Measurements from ENCODE around the gene CDCA5.

The CDCA5 gene

DNA sequence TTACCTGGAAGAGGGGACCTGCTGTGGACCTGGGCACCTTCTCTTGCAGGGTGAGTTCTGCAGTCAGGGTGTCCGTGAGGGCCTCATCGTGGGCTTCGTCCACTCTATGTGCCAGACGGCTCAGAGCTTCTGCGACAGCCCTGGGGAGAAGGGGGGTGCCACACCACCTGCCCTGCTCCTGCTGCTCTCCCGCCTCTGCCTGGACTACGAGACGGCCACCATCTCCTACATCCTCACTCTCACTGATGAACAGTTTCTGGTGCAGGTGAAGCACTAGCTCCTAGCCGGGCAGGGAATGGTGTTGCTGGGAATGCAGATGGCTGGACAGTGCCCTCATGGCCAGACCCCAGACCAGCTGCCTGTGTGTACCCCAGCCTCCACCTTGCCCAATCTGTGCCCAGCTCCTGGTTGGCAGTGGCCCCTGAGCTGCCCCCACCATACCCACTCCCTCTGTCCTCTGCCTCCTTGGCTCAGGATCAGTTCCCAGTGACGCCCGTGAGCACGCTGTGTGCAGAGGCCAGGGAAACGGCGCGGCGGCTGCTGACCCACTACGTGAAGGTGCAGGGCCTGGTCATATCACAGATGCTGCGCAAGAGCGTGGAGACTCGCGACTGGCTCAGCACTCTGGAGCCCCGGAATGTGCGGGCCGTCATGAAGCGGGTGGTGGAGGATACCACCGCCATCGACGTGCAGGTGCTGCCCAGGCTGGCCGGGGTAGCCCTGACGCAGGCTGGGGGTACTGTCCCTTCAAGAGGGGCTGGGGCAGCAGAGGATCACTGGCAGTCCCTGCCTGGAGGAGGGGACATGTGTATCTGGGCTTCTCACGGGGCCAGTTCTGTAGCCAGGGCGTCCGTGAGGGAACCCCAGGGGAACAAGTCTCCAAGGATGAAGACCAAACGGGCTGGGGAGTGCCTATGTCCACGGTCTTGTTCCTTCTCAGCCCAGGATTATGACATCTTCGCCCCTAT is 25.7 kb upstream of the CDCA5 start:
- in situ Hi-C loops (cut with MboI; ENCODE audit: low pct_unique_long_range_greater_than_20kb, low sequenced_read_pairs, unreplicated experiment) = no loop called here
- no peak for DNase-seq (ENCODE audit: low spot score)
- TF ChIP-seq, protein P1, sequence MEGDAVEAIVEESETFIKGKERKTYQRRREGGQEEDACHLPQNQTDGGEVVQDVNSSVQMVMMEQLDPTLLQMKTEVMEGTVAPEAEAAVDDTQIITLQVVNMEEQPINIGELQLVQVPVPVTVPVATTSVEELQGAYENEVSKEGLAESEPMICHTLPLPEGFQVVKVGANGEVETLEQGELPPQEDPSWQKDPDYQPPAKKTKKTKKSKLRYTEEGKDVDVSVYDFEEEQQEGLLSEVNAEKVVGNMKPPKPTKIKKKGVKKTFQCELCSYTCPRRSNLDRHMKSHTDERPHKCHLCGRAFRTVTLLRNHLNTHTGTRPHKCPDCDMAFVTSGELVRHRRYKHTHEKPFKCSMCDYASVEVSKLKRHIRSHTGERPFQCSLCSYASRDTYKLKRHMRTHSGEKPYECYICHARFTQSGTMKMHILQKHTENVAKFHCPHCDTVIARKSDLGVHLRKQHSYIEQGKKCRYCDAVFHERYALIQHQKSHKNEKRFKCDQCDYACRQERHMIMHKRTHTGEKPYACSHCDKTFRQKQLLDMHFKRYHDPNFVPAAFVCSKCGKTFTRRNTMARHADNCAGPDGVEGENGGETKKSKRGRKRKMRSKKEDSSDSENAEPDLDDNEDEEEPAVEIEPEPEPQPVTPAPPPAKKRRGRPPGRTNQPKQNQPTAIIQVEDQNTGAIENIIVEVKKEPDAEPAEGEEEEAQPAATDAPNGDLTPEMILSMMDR (IDR thresholded peaks at IDR 0.05; ENCODE audit: extremely low read depth, insufficient read depth, missing control alignments) = no peak

DNA sequence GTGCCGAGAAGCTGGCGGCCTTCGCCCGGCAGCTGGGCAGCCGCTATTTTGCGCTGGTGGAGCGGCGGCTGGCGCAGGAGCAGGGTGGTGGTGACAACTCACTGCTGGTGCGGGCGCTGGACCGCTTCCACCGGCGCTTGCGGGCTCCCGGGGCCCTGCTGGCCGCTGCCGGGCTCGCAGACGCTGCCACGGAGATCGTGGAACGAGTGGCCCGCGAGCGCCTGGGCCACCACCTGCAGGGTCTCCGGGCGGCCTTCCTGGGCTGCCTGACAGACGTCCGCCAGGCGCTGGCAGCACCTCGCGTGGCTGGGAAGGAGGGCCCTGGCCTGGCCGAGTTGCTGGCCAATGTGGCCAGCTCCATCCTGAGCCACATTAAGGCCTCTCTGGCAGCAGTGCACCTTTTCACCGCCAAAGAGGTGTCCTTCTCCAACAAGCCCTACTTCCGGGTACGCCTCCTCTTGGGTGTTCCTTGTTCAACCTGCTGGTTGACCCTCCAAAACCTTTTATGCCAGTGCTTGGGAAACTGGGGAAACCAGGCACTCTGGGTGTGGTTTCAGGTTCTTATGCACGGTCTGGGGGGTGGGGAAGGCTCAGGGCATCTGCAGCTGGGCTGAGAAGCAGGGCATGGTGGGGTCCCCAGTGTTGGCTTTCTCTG is 24.8 kb upstream of the CDCA5 start:
- TF ChIP-seq, protein P1 (IDR thresholded peaks at IDR 0.05; ENCODE audit: extremely low read depth, insufficient read depth, missing control alignments) = no peak
- in situ Hi-C loops (cut with MboI; ENCODE audit: low pct_unique_long_range_greater_than_20kb, low sequenced_read_pairs, unreplicated experiment) = no loop called here
- no peak for DNase-seq (ENCODE audit: low spot score)

GRCh38 chr11:65107751-65108468 is 24.1 kb upstream of the CDCA5 start:
- in situ Hi-C loops (cut with MboI; ENCODE audit: low pct_unique_long_range_greater_than_20kb, low sequenced_read_pairs, unreplicated experiment) = no loop called here
- DNase-seq (ENCODE audit: low spot score) = no peak
- TF ChIP-seq, protein P1 (IDR thresholded peaks at IDR 0.05; ENCODE audit: extremely low read depth, insufficient read depth, missing control alignments) = no peak

DNA sequence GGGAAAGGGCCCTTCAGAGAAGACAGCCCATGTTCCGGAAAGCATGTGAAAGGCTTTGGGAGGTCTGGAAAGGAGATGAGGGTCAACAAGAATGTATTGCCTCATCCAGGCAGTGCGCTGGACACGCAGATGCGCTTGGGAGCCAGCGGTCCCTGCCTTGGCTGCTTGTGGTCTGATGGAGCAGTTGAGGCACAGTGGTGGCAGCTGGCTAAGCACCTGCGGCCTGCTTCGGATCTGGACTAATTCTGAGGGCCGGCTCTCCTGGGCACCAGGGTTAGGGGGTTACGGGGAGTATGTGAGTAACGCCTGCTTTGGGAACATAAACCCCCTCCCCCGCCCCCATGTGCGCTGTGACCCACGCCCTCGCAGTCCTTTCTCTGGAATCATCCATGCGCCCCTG is 23.2 kb upstream of the CDCA5 start:
- TF ChIP-seq, protein P1 (IDR thresholded peaks at IDR 0.05; ENCODE audit: extremely low read depth, insufficient read depth, missing control alignments) = no peak

GRCh38 chr11:65104628-65105027 is 20.8 kb upstream of the CDCA5 start:
- DNase-seq (ENCODE audit: low spot score) = no peak
- TF ChIP-seq, protein P1 (IDR thresholded peaks at IDR 0.05; ENCODE audit: extremely low read depth, insufficient read depth, missing control alignments) = no peak
- in situ Hi-C loops (cut with MboI; ENCODE audit: low pct_unique_long_range_greater_than_20kb, low sequenced_read_pairs, unreplicated experiment) = no loop called here

More for the DNA sequence above, 23.2 kb upstream of the CDCA5 start:
- in situ Hi-C loops (cut with MboI; ENCODE audit: low pct_unique_long_range_greater_than_20kb, low sequenced_read_pairs, unreplicated experiment) = no loop called here
- DNase-seq (ENCODE audit: low spot score) = no peak

DNA sequence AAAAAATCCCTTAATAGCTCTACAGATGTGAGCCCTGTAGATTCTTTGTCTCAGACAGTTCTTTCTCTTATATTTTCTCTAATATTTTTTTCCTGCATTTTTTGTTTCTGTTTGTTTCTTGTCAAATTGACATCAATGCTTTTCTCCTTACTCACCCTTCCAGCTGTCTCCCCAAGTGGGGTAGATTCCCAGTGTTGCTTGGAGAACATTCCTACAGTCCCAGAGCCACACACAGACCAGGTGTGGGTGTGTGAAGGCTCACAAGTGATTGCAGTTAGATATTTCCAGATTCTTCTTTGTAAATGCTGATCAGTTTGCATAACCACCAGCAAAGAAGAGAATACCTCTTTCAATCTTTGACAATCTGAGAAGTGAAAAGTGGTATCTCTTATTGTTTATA is 19.6 kb upstream of the CDCA5 start:
- TF ChIP-seq, protein P1 (IDR thresholded peaks at IDR 0.05; ENCODE audit: extremely low read depth, insufficient read depth, missing control alignments) = no peak
- DNase-seq (ENCODE audit: low spot score) = no peak
- in situ Hi-C loops (cut with MboI; ENCODE audit: low pct_unique_long_range_greater_than_20kb, low sequenced_read_pairs, unreplicated experiment) = no loop called here
